ENCODE results near the gene RPL23.

RPL23 gene

DNA sequence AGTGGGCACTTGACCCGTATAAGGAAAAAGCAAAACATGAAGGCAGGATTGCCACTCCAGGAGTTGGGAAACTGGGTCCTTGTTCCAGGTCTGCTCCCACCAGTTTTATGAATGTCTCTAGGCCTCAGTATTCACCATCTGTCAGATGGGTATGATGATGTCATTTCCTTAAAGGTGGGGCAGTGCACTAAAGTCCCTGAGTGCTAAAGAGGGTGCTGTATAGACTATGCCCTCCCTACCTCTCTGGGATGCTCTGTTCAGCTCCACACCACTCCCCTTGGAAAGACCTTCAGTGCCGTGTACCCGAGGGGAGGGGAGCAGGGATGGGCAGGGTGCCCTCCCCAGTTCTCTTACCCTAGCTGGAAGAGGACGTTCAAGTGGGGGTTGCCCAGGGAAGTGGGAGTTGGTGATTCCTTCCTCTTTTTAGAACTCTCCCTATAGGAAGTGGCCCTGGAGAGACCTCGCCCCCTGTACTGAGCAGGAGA lies 18.5 kb upstream of the RPL23 start:
- no peak overlapping the region for H3K27ac ChIP-seq (ENCODE audit: low read depth, low read length)
- H3K4me1 ChIP-seq (ENCODE audit: control insufficient read depth, insufficient read depth, low read length), result peaks cover 51% of the 10 kb centered on the region
- H3K27me3 ChIP-seq (ENCODE audit: control insufficient read depth, insufficient read depth, low read length), result no peaks in the 10 kb centered on the region
- H3K9ac ChIP-seq (ENCODE audit: low read length), result peak overlapping the region; percentile 9
- peaks cover 5% of the 10 kb centered on the region for H3K36me3 ChIP-seq (ENCODE audit: control insufficient read depth, insufficient read depth, low read length)
- H3K9me3 ChIP-seq (ENCODE audit: control insufficient read depth, insufficient read depth, low read depth, low read length), result no peaks in the 10 kb centered on the region
- H3K4me3 ChIP-seq (ENCODE audit: low read depth, low read length), result peak overlapping the region; percentile 98

DNA sequence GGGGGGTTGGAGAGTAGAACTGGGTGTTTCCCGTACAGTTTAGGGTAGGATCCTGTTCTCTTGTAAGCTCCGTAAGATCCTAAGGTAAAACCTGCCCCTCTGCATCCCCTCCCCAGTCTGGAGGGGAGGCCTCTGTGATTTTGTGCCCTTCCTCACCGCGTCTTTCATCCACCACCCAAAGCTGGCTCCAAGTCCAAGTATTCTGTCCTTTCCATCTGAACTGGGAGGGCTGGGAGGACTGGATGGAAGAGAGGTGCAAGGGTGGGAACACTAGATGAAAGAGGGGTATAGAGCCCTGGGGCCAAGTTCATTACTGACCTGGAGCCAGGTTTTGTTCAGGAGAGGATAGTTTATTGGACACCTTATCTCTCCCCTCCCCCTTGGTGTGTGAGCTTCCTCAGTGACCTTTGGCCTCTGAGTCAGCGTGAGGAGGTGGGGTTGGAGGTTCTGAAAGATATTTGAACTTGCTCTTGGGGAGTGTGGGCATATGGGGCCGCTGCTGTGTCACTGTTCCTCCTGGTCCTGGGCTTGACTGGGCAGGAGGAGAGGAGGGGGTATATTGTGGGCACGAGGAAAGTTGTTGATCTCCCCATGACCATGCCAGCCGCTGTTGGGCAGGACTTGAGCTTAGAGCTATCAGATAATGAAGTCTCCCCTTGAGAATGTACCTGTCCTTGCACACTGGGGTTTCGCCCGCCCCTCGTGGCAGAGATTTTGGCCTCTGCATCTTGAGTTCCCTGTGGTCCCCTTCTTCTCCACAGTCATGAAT lies 17.9 kb upstream of the RPL23 start:
- H3K4me3 ChIP-seq (ENCODE audit: low read depth, low read length), result peak overlapping the region; percentile 98
- peaks cover 48% of the 10 kb centered on the region for H3K4me1 ChIP-seq (ENCODE audit: control insufficient read depth, insufficient read depth, low read length)
- peak overlapping the region; percentile 66 for H3K27ac ChIP-seq (ENCODE audit: low read depth, low read length)
- peak overlapping the region; percentile 82 for H3K9ac ChIP-seq (ENCODE audit: low read length)
- H3K36me3 ChIP-seq (ENCODE audit: control insufficient read depth, insufficient read depth, low read length), result 0 out of 2 replicates have a peak, but pooled peaks cover 2% of the 10 kb centered on the region
- H3K27me3 ChIP-seq (ENCODE audit: control insufficient read depth, insufficient read depth, low read length), result no peaks in the 10 kb centered on the region
- no peaks in the 10 kb centered on the region for H3K9me3 ChIP-seq (ENCODE audit: control insufficient read depth, insufficient read depth, low read depth, low read length)

DNA sequence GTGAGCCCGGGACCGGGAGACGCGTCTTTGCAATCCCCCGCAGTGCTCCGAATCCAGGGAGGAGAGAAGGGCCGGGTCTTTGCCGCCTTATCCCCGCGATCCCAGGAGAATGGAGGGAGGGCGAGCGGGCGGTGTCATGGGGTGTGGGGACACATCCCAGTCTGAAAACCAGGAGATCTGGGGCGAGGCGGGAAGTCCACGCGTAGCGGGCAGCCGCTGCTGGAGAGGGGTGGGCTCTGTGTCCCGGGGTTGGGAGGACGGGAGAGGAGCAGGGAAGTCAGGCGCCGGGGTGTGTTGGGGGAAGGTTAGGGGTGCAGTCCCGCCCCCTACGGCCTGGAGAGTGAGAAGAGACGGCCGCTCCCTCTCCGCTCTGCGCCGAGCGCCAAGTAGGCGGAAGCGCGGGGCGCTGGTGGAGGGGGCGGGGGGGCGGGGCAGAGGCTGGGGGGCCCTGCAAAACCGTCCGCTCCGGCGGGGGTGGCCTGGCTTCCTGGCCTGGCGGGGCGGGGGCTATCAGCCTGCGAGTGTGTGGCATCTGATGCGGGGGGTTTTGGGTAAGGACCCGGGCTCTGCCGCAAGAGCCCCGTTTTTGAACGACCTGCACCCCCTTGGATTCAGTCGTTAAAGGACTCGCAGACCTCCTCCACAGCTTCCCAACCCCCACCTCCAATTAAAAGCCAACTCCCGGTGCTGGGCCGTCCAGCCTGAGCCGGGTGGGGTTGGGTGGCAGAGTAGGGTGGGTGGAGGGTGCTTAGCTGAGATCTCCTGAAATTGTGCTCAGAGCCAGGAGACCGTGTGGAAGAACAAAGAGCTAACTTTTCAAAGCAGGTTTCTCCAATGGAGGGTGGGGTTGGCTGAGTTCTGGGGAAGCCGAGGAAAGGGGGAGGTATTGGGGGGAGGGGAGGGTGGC lies 17.0 kb upstream of the RPL23 start:
- Histone ChIP-seq H3K36me3 (ENCODE audit: control insufficient read depth, insufficient read depth, low read length) (0 out of 2 replicates have a peak, but pooled peaks cover 2% of the 10 kb centered on the region), H3K9me3 (ENCODE audit: control insufficient read depth, insufficient read depth, low read depth, low read length) (no peaks in the 10 kb centered on the region), H3K4me1 (ENCODE audit: control insufficient read depth, insufficient read depth, low read length) (peaks cover 44% of the 10 kb centered on the region), H3K27ac (ENCODE audit: low read depth, low read length) (peak overlapping the region; percentile 82), H3K9ac (ENCODE audit: low read length) (peak overlapping the region; percentile 94), H3K27me3 (ENCODE audit: control insufficient read depth, insufficient read depth, low read length) (no peaks in the 10 kb centered on the region), H3K4me3 (ENCODE audit: low read depth, low read length) (peak overlapping the region; percentile 98)

- Histone ChIP-seq H3K27me3 (ENCODE audit: control insufficient read depth, insufficient read depth, low read length) (no peaks in the 10 kb centered on the region), H3K36me3 (ENCODE audit: control insufficient read depth, insufficient read depth, low read length) (0 out of 2 replicates have a peak, but pooled peaks cover 2% of the 10 kb centered on the region)
Measured at GRCh38 chr17:38869526-38870258, 16.2 kb upstream of the RPL23 start, which contains the start of gene LASP1. TSS of gene LASP1 (plus strand) at chr17:38870058. CDS start at chr17:38870190, 132 bp downstream.

DNA sequence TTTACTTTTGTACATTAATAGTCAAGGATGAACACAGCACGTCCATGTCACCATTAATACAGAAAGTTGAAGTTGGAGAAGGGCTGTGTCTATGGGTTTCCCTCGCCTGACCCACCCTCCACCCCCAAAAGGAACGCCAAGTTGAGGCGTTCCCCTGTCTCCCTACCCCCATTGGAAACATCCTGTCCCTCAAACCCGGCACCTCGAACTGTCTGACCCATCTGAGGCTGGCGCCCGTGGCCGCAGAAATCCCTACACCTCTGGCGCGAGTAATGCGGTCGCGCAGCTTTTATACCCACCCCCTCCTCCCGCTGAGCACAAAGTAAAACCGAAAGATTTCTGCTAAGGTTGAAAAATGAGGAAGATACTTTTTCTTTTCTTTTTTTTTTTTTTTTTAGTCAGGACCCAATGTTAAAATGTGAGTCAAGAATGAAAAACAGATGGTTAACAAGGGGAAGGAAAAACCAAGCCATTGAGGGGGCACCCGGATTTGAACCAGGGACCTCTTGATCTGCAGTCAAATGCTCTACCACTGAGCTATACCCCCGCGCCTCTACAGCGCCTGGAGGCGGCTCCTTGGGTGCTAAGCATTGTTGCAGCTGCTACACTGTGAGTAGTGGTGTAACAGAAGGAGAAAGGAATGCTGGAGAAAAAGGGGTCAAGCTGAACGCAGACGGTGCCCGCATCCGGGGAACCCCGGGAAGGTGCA lies 15.4 kb upstream of the RPL23 start:
- H3K4me3 ChIP-seq (ENCODE audit: low read depth, low read length), result peak overlapping the region; percentile 98
- H3K9ac ChIP-seq (ENCODE audit: low read length), result peak overlapping the region; percentile 91
- H3K4me1 ChIP-seq (ENCODE audit: control insufficient read depth, insufficient read depth, low read length), result peaks cover 28% of the 10 kb centered on the region
- H3K9me3 ChIP-seq (ENCODE audit: control insufficient read depth, insufficient read depth, low read depth, low read length), result no peaks in the 10 kb centered on the region
- no peaks in the 10 kb centered on the region for H3K27me3 ChIP-seq (ENCODE audit: control insufficient read depth, insufficient read depth, low read length)
- H3K36me3 ChIP-seq (ENCODE audit: control insufficient read depth, insufficient read depth, low read length), result 0 out of 2 replicates have a peak, but pooled peaks cover 2% of the 10 kb centered on the region
- peak overlapping the region; percentile 82 for H3K27ac ChIP-seq (ENCODE audit: low read depth, low read length)

More at GRCh38 chr17:38869526-38870258, 16.2 kb upstream of the RPL23 start, which contains the start of gene LASP1:
- Histone ChIP-seq H3K9ac (ENCODE audit: low read length) (peak within 1 kb of the TSS; percentile 94), H3K4me3 (ENCODE audit: low read depth, low read length) (peak within 1 kb of the TSS; percentile 98), H3K9me3 (ENCODE audit: control insufficient read depth, insufficient read depth, low read depth, low read length) (no peaks in the 10 kb centered on the region), H3K4me1 (ENCODE audit: control insufficient read depth, insufficient read depth, low read length) (peaks cover 35% of the 10 kb centered on the region), H3K27ac (ENCODE audit: low read depth, low read length) (peak within 1 kb of the TSS; percentile 82)

DNA sequence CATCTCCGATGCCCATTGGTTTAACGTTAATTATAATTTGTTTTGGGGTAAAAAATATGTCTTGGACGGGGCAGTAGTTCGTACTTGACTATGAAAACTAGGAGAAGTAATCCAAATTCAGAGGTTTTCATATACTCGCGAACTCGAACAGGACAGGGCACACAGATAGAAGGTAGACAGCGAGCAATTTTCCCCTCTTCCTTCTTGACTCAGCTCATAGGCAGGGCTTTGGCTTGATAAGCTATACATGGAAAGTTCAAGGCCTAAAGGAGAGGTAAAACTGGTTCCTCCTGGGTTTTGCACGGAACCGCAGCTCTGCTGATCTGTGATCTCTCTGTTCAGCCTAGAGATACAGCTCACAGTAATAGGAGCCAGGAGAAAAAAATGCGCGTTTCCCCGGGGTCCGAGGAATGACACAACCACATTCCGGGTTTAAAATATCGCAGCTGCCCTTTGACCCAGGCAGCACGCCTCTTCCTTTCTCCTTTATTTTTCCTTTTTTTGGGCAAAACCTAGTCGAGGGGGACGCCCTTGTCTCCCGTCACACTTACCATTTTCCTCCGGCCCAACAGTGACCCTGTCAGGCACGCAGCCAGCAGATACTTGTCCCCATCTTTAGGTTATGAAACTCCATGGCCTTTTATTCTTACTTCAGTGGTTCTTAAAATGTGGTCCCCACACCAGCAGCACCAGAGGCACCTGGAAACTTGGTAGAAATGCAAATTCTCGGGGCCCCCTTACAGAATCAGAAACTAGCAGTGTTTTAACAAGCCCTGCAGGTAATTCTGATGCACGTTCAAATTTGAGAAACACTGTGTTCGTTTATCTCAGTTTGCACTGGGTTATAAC lies 14.7 kb upstream of the RPL23 start:
- peak overlapping the region; percentile 98 for H3K4me3 ChIP-seq (ENCODE audit: low read depth, low read length)
- peaks cover 20% of the 10 kb centered on the region for H3K4me1 ChIP-seq (ENCODE audit: control insufficient read depth, insufficient read depth, low read length)
- H3K27ac ChIP-seq (ENCODE audit: low read depth, low read length), result peak overlapping the region; percentile 26; the same call in 1 of the 2 replicates
- 0 out of 2 replicates have a peak, but pooled peaks cover 2% of the 10 kb centered on the region for H3K36me3 ChIP-seq (ENCODE audit: control insufficient read depth, insufficient read depth, low read length)
- no peaks in the 10 kb centered on the region for H3K27me3 ChIP-seq (ENCODE audit: control insufficient read depth, insufficient read depth, low read length)
- peak overlapping the region; percentile 77 for H3K9ac ChIP-seq (ENCODE audit: low read length)
- H3K9me3 ChIP-seq (ENCODE audit: control insufficient read depth, insufficient read depth, low read depth, low read length), result no peaks in the 10 kb centered on the region

DNA sequence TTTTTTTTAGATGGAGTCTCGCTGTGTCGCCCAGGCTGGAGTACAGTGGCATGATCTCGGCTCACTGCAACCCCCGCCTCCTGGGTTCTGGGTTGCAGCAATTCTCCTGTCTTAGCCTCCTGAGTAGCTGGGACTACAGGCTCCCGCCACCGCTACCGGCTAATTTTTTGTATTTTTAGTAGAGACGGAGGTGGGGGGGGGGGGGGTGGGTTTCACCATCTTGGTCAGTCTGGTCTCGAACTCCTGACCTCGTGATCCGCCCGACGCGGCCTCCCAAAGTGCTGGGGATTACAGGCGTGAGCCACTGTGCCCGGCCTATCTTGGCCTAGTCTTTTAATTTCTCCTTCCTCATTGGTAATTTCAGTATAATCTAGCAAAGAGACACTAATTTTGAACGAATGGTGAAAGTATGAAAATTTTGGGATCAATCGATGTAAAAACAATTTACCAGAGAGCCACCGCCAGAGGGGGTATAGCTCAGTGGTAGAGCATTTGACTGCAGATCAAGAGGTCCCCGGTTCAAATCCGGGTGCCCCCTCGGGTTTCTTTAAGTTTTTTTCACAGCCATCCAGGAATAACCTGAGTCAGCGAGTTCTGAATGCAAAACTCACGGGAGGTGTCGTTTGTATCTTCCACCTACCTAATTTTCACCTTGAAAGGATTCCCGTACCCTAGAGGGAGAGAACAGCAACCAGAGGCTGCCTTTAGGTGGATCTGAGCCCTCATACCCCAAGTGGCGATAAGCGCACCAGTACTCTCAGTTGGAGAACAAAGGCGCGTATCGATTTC lies 13.9 kb upstream of the RPL23 start:
- Histone ChIP-seq H3K9ac (ENCODE audit: low read length) (peak overlapping the region; percentile 77), H3K36me3 (ENCODE audit: control insufficient read depth, insufficient read depth, low read length) (0 out of 2 replicates have a peak, but pooled peaks cover under 1% of the 10 kb centered on the region), H3K4me3 (ENCODE audit: low read depth, low read length) (peak overlapping the region; percentile 98), H3K27ac (ENCODE audit: low read depth, low read length) (peak overlapping the region; percentile 26; the same call in 1 of the 2 replicates), H3K9me3 (ENCODE audit: control insufficient read depth, insufficient read depth, low read depth, low read length) (no peaks in the 10 kb centered on the region), H3K27me3 (ENCODE audit: control insufficient read depth, insufficient read depth, low read length) (no peaks in the 10 kb centered on the region), H3K4me1 (ENCODE audit: control insufficient read depth, insufficient read depth, low read length) (peaks cover 12% of the 10 kb centered on the region)

GRCh38 chr17:38864636-38865398 lies 11.3 kb upstream of the RPL23 start:
- Histone ChIP-seq H3K4me1 (ENCODE audit: control insufficient read depth, insufficient read depth, low read length) (no peaks in the 10 kb centered on the region; the same call in 1 of the 2 replicates), H3K36me3 (ENCODE audit: control insufficient read depth, insufficient read depth, low read length) (no peaks in the 10 kb centered on the region), H3K4me3 (ENCODE audit: low read depth, low read length) (no peak overlapping the region), H3K9me3 (ENCODE audit: control insufficient read depth, insufficient read depth, low read depth, low read length) (no peaks in the 10 kb centered on the region), H3K27me3 (ENCODE audit: control insufficient read depth, insufficient read depth, low read length) (no peaks in the 10 kb centered on the region), H3K9ac (ENCODE audit: low read length) (no peak overlapping the region), H3K27ac (ENCODE audit: low read depth, low read length) (no peak overlapping the region)
